Suppressor macrophage (primary cell): ENCODE measurements around the gene FIGNL1.

Source experiments
- DNase-seq, 4 experiments: peaks; one replicate each; pipeline ENCODE4 v3.0.0-alpha.2; 2020 to 2022

Gene FIGNL1

DNA sequence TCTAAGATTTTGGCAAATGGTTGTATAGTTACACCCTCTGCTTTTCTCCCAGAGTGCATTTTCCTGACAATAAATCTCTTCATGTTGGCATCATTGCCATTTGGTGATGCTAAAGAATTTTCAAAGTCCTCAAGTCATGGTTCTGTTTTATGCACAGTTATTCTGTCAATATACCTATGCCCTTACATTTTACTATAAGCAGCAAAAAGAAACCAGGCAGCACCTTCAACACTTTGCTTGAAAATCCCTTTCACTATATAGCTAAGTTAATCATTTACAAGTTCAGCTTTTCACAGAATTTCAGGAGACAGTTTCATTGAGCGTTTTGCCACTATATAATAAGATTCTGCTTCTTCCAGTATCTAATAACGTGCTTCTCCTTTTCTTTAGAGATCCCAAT, 22.6 kb downstream of the FIGNL1 start:
- no peak for DNase-seq

DNA sequence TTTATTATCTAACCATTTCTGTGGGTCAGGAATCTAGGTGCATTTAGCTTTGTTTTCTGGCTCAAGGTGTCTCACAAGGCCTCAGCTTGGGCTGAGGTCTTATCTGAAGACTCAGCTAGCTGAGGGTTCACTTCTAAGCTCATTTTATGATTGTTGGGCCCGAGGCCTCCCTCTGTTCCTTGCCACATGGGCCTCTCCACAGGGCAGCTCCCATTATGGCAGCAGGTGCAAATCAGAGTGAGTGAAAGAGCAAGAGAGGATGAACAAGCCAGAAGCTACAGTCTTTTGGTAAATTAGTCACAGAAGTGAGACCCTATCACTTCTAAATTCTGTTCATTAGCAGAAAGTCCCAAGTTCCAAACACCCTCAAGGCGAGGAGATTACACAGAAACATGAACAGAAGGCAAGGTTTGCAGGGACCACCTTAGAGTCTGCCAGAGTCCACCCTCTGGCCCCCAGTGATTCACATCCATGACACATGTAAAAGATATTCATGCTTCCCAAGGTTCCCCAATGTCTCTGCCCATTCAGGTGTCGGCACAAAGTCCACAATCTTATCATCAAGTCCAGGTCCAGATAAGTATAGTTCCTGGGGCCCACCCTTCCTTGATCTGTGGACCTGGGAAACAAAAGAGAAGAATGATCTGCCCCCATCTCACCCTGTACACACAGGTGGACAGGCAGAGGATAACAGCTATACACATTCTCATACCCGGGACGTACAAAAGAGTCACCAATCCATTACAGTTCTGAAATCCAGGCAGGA, 23.7 kb downstream of the FIGNL1 start:
- DNase-seq = no peak

DNA sequence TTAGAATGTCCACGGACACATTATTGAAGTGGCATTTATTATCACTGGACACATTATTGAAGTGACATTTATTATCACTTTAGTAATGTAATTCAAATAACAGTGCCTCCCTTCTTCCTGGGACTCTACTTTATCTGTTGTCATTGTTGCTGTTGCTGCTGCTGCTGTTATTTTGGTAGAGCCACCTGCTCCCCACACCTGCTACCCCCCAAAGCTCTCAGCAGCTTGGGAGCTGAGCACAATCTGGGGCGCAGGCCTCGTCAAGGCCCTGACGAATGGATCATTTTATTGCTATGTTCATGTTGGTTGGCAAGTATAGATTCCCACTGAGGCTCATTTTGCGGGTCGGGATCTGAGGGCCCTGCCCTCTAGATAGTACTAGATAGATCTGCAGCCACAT, 24.8 kb downstream of the FIGNL1 start:
- no peak for DNase-seq

DNA sequence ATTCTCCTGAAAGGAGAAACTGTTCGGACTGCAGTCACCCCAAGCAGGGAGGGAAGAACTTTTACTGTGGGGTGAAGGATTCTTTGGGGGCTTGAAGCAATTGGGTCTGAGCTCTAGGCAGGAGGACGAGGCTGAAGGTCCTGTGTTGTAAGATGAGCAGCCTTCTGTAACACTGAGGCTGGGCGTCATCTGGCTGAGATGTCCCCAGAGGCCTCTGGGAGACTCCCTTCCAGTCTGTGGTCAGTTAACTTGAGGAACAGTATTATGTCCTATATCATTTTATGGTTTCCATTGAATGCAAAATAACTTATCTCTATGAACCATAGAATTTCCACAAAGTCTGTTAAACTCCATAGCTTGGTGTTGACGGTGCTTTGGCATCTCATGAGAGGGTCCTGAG, 26.3 kb downstream of the FIGNL1 start:
- no peak for DNase-seq

DNA sequence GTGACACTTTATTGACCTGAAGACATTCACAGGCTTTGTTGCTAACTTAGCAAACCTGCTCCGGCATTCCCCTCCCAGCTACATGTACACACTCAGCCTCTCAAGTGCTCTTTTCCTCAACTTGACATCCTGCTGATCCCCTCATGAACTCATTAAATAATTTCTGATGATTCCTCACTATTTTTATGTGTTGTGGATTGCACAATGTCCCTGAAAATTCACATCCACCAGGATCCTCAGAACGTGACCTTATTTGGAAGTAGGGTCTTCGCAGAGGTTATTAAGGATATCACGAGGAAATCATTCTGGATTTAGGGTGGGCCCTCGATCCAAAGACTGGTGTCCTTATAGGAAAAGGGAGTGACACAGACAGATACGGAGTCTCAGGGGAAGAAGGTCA, 27.3 kb downstream of the FIGNL1 start:
- no peak for DNase-seq

DNA sequence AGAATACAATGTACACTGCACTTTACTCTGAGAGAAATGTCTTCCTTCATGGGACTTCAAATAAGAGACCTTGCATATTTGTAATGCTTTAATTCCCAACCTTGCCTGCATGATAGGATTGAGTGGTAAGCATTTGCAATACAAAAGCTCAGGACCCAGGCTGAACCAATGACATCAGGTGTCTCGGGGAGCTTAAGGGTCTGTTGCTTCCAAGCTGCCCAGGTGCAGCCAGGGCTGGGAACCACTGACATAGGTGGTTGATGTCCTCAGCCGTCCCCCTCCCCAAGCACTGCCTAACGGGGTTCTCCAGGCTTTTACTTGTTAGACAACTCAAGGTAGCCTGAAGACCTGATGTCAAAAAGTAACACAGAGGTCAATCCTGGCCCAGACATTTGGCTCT, 29.1 kb downstream of the FIGNL1 start:
- no peak for DNase-seq

DNA sequence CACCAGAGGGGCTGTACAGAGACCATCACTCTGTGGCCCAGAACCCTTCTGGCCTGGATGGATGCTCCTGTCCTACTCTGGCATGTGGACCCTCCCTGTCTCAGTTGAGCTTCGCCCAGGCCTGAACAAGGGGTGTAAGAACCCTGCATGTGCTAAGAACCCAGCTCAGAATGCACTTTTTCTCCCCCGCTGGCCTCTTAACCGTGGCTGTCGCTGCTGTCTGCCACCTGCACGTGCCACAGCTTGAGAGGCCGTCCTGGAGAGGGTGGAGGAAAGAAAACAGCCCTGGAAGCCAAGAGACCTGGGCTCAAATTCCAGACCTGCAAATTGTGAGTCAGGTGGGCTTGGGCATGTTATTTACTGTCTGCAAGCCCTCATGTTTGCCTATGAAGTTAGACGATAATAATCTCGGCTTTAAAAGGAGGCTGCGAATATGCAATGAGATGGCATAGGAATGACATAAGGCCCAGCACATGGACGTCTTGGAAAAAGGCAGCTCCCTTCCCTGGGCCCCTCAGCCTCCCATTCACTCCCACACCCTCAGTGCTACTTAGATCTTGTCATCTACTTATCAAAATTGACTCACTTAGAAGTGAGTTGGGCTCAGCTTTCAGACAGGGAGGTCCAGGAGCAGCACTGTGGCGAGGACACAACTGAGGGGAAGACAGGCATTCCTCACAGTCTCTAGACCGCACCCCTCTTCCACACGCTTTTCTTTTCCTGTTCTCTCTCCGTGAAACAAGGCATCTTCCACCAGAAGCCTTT, 31.4 kb downstream of the FIGNL1 start:
- no peak for DNase-seq

DNA sequence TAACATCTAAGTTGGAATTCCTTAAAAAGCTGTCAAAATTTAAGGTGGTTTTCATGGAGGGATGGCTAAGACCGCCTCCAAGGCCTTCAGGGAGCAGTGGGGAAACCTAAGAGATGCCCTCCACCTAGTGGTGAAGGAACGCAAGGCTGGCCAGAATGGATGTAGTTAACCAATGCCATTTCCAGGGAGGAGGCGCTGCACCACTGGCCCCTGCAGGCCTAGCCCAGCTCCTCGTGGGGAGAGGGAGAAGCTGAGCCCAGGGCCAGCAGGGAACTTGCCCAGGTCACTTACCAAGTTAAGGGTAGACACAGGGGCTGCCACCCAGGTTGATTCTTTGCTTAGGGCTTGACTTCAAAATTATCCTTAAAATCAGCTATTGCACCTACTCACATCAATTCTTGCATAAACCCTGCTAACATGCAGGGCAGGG, 32.0 kb downstream of the FIGNL1 start:
- DNase-seq = peak; percentile 88 to 95 (median 92)

DNA sequence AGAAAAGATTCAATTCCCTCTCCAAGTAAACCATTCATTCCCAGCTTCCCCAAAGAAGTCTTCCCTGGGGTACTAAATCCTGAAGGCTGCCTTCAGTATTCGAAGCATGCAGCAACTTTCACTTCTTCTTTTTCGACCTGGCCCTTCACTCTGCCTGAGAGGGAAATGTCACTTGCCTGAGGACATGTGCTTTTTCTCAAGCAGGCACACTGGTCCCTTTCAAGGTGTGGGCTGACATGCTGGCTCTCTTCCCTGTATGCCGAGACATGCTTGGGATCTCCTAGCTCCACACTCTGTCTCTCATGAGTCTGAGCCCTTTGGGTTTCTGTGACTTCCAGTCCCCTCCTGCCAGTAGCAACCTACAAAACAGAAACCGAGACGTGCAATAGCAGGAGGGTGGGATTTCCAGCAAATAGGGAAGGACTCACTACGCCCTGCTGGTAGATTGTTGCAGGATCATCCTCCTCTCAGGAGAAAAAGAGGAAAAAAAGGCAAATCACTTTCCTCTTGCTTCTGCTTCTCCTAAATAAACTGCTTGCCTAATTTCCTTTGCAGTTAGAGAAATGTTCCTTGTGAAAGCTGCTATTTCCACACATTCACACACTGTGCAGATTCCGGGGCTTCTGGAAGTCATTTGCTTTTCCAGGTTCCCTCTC, 33.5 kb downstream of the FIGNL1 start:
- peak; percentile 74 to 92 (median 86) for DNase-seq

DNA sequence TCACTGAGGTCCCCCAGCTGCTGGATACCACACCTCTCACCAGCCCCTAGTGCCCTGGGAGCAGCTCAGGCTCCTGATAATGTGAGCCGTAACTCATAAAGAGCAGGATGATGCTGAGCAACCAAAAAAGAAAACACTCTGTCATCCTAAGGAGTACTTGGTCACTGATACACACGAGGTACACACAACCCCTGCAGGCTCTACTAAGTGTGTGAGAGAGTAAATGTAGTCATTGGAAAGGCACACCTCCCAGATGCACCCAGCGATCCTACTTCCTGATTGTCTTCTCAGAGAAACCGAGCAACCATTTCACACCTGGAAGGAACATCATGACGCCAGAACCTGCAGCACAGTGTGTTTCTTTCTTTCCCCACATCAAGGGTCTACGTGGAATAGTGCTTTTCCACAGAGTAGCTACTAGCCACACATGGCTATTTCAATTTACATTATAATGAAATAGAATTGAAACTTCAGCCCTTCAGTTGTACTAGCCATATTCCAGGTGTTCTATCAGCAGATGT, 34.2 kb downstream of the FIGNL1 start:
- peak in 1 of 4 experiments; percentile 27 for DNase-seq

DNA sequence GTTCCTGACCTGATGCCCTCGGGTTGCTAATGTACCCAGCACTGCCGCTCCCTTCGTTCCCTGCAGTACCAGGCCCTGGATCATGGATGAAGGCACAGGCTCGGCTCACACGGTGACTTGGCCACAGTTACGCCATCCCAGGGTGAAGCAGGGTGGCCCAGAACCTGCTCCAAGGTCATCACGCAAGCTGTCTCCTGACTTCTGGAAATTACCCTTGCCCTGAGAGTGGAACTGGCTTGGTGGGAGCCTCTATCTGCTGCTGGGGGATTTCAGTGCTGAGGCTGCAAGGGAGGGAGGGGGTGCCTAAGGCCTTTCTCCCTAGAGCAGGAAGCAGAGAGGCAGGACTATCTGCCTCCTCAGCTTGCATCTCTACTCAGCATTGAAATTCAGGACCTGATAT, 36.6 kb downstream of the FIGNL1 start:
- peak in 2 of 4 experiments; percentile 10 to 29 for DNase-seq

DNA sequence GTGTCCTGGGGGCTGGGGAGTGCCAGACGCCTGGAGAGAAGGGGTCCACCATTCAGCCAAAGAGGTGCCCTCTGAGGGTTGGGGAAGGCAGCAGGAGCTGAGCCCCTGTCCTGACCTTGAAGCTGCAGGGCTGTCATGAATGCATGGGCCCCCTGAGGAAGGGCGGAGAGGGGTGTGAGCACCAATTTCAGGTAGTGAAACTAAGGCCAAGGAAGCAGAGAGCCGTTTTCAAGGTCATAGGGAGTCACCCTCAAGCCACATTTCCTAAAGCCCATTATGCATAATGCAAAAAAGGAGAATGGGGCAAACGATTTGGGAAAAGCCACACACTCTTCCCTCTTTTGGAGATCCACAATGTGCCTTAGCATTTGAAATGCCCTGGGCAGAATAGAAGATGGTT, 37.2 kb downstream of the FIGNL1 start:
- DNase-seq = peak in 3 of 4 experiments; percentile 23 to 35 (median 31)

DNA sequence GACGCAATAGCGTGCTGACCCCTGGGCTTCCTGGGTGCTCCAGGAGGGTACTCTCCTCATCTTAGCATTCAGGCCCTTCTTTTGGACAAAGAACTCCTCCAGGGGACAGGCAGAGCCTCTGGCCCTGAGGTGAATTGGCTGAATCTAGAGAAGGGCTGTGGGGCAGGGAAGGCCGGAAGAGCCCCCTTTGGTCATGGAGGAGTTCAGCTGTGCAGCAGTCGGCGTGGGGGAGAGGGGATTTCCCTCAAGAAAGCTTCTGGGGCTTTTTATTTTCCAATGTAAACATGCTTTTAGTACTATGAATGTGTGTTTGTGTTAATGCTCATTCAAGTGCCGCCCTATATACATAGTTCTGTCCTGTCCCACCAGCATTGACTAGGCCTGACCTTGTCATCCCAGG, 38.8 kb downstream of the FIGNL1 start:
- no peak for DNase-seq

DNA sequence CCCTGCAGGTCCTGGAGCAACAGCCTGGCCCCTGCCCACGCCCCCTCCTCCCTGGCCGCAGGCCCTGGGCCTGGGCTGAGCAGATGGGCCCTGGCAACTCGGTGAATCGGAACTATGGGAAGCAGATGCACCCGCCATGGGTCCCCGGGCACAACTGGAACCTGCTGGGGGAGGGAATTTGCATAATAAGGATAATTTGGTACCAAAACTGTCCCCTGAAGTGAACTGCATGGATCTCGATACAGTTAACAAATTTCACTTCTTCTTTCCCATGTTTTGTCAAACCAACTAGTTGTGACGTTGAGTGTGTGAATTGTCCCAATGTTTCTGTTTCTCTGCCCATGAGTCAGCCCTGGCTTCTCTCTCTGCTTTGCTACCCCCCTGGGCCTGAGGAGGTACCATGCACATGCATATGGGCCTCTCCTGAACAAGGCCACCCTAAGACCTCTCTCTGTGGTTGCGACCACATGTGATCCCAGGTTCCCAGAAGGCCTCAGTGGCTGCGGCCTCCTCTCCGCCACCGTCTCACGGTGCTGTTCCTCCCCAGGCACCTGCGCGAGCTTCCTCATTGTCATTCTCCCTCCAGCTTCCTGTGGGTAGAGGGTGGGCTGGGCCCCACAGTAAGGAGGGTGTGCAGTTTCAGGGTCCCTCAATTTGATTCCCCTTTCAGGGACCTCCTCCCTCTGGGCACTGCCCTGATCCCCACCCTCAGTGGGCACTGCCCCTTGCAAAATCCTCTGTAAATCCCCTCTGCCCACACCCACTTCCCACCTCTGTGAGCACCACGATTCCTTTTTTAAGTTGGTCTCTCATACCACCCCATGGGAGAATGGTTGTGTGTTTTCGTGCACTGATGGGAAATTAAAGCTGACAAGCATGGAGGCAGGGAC, 40.0 kb downstream of the FIGNL1 start:
- peak; percentile 64 to 84 (median 70) for DNase-seq

DNA sequence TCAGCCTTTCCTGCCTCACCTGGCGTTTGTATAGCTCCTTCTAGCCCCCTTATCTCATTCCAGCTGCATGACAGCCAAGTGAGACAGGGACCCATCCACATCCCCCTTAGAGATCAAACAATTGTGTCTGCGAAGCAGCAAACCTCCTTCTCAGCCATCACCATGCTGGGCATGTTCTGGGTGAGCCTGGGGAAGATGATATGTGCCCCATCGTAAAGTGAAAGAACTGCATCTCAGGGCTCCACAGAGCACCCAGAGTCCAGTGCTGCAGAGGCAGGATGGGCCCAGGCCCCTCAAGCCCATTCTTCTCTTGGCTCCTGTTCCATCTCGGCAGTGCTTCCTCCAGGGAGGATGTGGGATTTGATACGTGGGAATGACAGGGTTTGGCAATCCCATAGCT, 43.2 kb downstream of the FIGNL1 start:
- DNase-seq = no peak

DNA sequence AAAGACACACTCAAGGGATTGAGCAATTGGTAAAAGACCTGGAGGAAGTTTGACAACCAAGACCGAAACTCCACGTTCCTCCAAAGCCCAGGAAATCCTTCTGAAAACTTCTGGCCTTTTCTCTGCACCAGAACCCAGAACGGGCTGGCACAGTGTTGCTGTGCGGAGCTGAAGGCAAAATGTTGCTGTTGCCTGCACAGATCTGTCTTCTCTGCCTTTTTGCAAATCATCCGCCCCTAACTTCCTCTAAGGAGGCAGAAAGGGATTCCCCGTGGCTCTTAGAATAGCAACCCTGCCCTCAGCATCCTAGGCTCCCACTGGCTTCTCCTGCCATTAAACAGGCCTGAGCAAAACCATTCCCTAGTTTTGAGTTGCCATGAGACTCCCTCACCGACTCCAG, 44.9 kb downstream of the FIGNL1 start:
- peak; percentile 47 to 82 (median 72) for DNase-seq

DNA sequence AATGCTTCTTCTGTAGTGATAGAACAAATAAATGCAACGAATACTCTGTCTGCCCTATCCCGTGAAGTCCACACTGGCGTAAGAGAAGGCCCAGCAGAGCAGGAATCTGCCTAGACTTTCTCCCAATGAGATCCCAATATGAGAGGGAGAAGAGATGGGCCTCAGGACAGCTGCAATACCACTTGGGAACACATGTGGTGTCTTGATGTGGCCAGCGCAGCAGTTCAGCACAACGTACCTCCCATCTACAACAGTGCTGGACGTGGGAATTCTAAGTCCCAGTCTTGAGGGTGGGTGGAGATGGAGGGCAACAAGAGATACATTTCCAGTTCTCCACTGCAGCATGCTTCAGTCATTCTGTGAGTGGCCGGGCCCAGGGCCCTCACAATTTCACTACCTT, 45.8 kb downstream of the FIGNL1 start:
- DNase-seq = no peak

DNA sequence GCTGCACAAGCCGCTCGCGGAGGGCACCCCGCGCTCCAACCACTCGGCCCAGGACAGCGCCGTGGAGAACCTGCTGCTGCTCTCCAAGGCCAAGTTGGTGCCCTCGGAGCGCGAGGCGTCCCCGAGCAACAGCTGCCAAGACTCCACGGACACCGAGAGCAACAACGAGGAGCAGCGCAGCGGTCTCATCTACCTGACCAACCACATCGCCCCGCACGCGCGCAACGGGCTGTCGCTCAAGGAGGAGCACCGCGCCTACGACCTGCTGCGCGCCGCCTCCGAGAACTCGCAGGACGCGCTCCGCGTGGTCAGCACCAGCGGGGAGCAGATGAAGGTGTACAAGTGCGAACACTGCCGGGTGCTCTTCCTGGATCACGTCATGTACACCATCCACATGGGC, 50.0 kb downstream of the FIGNL1 start:
- no peak for DNase-seq

DNA sequence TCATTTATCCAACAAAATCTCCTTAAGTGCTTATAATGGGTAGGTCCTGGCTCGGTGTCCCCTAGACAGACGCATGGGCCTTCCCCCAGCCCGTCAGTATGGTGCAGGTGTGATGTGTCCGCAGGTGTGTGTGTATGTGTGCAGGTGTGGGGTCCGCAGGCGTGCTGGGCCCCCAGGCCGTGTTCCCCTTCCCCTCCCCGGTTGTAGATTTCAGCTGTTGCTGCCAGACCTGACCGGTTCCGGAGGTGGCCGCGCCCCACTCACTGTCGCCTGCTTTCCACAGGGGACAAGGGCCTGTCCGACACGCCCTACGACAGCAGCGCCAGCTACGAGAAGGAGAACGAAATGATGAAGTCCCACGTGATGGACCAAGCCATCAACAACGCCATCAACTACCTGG, 50.5 kb downstream of the FIGNL1 start:
- no peak for DNase-seq

DNA sequence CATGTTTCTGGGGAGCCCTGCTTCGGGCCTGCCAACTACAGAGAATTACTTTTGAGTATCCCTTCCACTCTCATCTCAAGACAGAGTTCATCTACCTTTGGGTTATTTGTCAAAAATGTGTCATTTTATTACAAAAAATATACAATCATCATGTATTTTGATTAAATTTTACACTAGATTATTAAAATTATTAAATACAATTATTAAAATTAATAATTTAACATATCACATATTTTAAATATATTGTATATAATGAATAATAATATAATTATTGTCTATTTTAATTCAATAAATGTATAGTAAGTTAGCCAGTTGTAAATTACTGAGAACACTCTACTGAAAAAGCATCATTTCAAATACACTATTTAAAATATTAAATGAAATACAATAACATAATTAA, 50.9 kb downstream of the FIGNL1 start:
- no peak for DNase-seq

DNA sequence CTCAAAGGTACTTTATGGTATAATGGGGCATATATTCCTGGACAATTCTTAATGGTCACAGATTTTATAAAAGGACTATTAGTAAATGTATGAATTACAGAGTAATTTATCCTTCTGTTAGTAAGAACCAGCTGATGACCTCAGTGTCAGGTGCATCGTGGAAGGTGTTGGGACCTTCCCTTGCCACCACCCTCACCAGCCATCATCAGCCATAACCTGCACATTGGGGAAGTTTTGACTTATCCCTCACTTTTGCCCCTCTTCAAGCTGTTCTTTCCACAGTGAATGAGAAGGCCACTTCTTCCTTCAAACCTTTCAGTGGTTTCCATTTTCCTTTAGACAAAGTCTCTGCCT, 52.2 kb downstream of the FIGNL1 start:
- DNase-seq = peak in 1 of 4 experiments; percentile 33

DNA sequence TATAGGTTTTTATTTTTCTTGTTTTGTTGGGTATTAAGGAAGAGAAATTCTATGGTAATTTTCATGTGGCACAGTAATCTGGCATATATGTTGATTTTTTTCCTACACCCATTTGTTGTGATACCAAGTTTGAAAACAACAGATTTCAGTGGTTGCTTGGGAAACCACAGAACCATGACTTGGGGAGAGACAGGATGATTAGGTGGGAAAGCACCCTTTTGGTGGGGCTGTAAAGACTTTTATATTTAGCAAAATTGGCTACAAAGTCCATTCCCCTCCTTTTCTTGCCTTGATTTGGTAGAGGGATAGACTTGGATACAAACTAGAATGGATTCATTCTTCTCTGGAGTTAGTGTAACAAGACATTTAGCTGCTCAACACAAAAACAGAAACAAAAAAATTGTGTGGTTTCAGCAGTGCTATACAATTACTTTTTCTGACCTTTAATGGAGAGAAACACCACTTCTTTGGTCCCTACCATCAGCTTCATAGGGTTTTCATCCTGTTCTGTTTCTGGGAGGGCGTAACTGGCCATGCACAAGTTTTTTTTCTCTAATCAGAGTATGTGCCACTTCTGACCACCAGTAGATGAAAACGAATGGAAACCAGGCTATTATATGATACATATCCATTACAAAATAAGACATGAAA, 52.7 kb downstream of the FIGNL1 start:
- no peak for DNase-seq
